ENCODE measurements around the gene SYT17. TPM values are rescaled to one million over a fixed set of nuclear protein-coding genes. Genes with fewer than 3 reads are reported as not detected.

SYT17 gene
- total and polyA plus RNA-seq, 2 experiments from 2014 or later: 0.32 to 1.5 TPM

- no peak overlapping the region for H3K4me3 ChIP-seq
- TF ChIP-seq CTCF (IDR thresholded peaks at IDR 0.05; ENCODE audit: low read depth, low read length): no peak
- no peak for DNase-seq (ENCODE audit: low read depth in 1 of 2, low spot score in 1 of 2)
- no peaks in the 10 kb centered on the region for H3K36me3 ChIP-seq
- no peak overlapping the region for H3K27ac ChIP-seq
- H3K9me3 ChIP-seq (ENCODE audit: low read depth): no peaks in the 10 kb centered on the region
- H3K4me1 ChIP-seq (ENCODE audit: low read depth): no peaks in the 10 kb centered on the region
- no peaks in the 10 kb centered on the region for H3K27me3 ChIP-seq
These were observed 96.2 kb downstream of the SYT17 start for GRCh38 chr16:19264123-19264673.

GRCh38 chr16:19265380-19265930, 97.4 kb downstream of the SYT17 start:
- H3K27ac ChIP-seq: no peak overlapping the region
- H3K4me1 ChIP-seq (ENCODE audit: low read depth): no peaks in the 10 kb centered on the region
- no peak for DNase-seq (ENCODE audit: low read depth in 1 of 2, low spot score in 1 of 2)
- no peaks in the 10 kb centered on the region for H3K36me3 ChIP-seq
- H3K4me3 ChIP-seq: no peak overlapping the region
- TF ChIP-seq CTCF (IDR thresholded peaks at IDR 0.05; ENCODE audit: low read depth, low read length): no peak
- no peaks in the 10 kb centered on the region for H3K27me3 ChIP-seq
- H3K9me3 ChIP-seq (ENCODE audit: low read depth): no peaks in the 10 kb centered on the region

- no peak for DNase-seq (ENCODE audit: low read depth in 1 of 2, low spot score in 1 of 2)
These were observed 98.7 kb downstream of the SYT17 start for GRCh38 chr16:19266774-19267173.

GRCh38 chr16:19269098-19269497, 101.1 kb downstream of the SYT17 start:
- no peaks in the 10 kb centered on the region for H3K36me3 ChIP-seq
- no peaks in the 10 kb centered on the region for H3K4me1 ChIP-seq (ENCODE audit: low read depth)
- no peak overlapping the region for H3K4me3 ChIP-seq
- no peak for TF ChIP-seq CTCF (IDR thresholded peaks at IDR 0.05; ENCODE audit: low read depth, low read length)
- no peaks in the 10 kb centered on the region for H3K27me3 ChIP-seq
- DNase-seq (ENCODE audit: low read depth in 1 of 2, low spot score in 1 of 2): no peak
- no peak overlapping the region for H3K27ac ChIP-seq
- H3K9me3 ChIP-seq (ENCODE audit: low read depth): no peaks in the 10 kb centered on the region

More at GRCh38 chr16:19266774-19267173, 98.7 kb downstream of the SYT17 start:
- TF ChIP-seq CTCF (IDR thresholded peaks at IDR 0.05; ENCODE audit: low read depth, low read length): no peak
- Histone ChIP-seq H3K27ac (no peak overlapping the region), H3K9me3 (ENCODE audit: low read depth) (no peaks in the 10 kb centered on the region), H3K4me3 (no peak overlapping the region), H3K4me1 (ENCODE audit: low read depth) (no peaks in the 10 kb centered on the region), H3K27me3 (no peaks in the 10 kb centered on the region), H3K36me3 (no peaks in the 10 kb centered on the region)

- no peak for DNase-seq (ENCODE audit: low read depth in 1 of 2, low spot score in 1 of 2)
- H3K27ac ChIP-seq: no peak overlapping the region
- H3K36me3 ChIP-seq: no peaks in the 10 kb centered on the region
- no peaks in the 10 kb centered on the region for H3K27me3 ChIP-seq
- no peak overlapping the region for H3K4me3 ChIP-seq
- H3K4me1 ChIP-seq (ENCODE audit: low read depth): no peaks in the 10 kb centered on the region
- H3K9me3 ChIP-seq (ENCODE audit: low read depth): no peaks in the 10 kb centered on the region
- TF ChIP-seq CTCF (IDR thresholded peaks at IDR 0.05; ENCODE audit: low read depth, low read length): no peak
These were observed 106.2 kb downstream of the SYT17 start for GRCh38 chr16:19274165-19274797.

Measured in cardiac muscle cell (in vitro differentiated cells and primary cell).